KMS-11 (cell line): ENCODE measurements around the gene RPL28.

ENCODE experiments used
- H2AFZ ChIP-seq: fragments of 200-600 bp; sonication (generic); 2 replicates; pipeline ENCODE4 v1.6.1; 2016; ENCODE audit warnings: antibody characterized with exemption, mixed run types, low read depth
- H3K27ac ChIP-seq: fragments of 200-600 bp; sonication (generic); 2 replicates; pipeline ENCODE4 v1.6.1; 2016; ENCODE audit warnings: mild to moderate bottlenecking, mixed run types
- H3K27me3 ChIP-seq: fragments of 200-600 bp; sonication (generic); 2 replicates; pipeline ENCODE4 v1.6.1; 2017; ENCODE audit warnings: mild to moderate bottlenecking, low read depth, mixed run types, moderate library complexity; ENCODE audit not compliant: insufficient read depth
- H3K36me3 ChIP-seq: fragments of 200-600 bp; sonication (generic); 2 replicates; pipeline ENCODE4 v1.6.1; 2017; ENCODE audit warnings: mild to moderate bottlenecking, mixed run types; ENCODE audit not compliant: insufficient read depth
- H3K4me1 ChIP-seq: fragments of 200-600 bp; sonication (generic); 2 replicates; pipeline ENCODE4 v1.6.1; 2016; ENCODE audit warnings: mild to moderate bottlenecking, low read depth, mixed run types; ENCODE audit not compliant: poor library complexity, severe bottlenecking
- H3K4me2 ChIP-seq: fragments of 200-600 bp; sonication (generic); 2 replicates; pipeline ENCODE4 v1.7.0; 2016; ENCODE audit warnings: mild to moderate bottlenecking, mixed run types
- H3K4me3 ChIP-seq: fragments of 200-600 bp; sonication (generic); IDR thresholded peaks from 2 replicates; pipeline ENCODE4 v1.6.1; 2017; ENCODE audit warnings: low read depth, low read length, mixed read lengths; ENCODE audit not compliant: insufficient read depth
- H3K79me2 ChIP-seq: fragments of 200-600 bp; sonication (generic); 2 replicates; pipeline ENCODE4 v1.6.1; 2016; ENCODE audit warnings: low read depth, mixed run types; ENCODE audit not compliant: insufficient read depth
- H3K9ac ChIP-seq: fragments of 200-600 bp; sonication (generic); 2 replicates; pipeline ENCODE4 v1.6.1; 2016; ENCODE audit warnings: mild to moderate bottlenecking, mixed run types
- H4K20me1 ChIP-seq: fragments of 200-600 bp; sonication (generic); 2 replicates; pipeline ENCODE4 v1.6.1; 2016; ENCODE audit warnings: mild to moderate bottlenecking, mixed run types; ENCODE audit not compliant: insufficient read depth
- CTCF ChIP-seq: fragments of 200-600 bp; sonication (generic); conservative IDR thresholded peaks from 2 replicates; pipeline ENCODE4 v1.6.1; 2017; ENCODE audit warnings: low read depth, mild to moderate bottlenecking, antibody characterized with exemption, low read length, moderate library complexity, mixed read lengths

Gene RPL28

DNA sequence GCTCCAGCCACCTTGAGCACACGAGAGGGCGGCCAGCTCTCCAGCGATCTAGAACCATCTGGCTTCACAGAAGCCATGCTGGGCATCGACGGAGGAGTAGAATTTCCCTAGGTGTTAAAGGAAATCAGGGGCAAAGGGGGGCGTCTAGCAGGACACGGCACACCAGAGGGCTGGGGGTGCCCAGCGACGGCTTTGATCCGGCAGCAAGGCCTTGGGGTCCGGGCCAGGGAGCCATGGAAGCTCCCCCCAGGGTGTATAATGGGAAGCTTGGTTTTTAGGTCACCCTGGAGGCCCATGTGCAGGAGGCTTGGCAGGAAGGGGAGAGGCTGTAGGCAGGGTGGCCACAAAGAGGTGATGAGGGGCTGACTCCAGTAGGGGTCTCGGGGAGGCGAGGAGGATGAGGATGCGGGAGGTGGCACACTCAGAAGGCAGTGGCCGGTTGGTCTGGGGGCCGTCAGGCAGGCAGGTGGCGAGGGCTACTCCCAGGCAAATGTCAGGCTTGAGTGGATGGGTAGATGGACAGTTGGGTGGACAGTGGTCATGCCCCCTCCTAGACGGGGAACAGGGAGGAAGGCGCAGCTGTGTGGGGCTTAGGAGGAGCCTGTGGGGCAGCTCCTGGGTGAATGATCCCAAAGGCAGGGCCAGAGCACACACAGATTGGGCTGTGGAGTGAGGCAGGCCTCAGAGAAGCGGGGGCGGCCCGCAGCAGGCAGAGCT is 40.5 kb upstream of the RPL28 start:
- no peak overlapping the region for H2AFZ ChIP-seq
- peaks cover 8% of the 10 kb centered on the region for H3K79me2 ChIP-seq
- H3K4me3 ChIP-seq, result no peak overlapping the region
- H4K20me1 ChIP-seq, result no peaks in the 10 kb centered on the region
- TF ChIP-seq CTCF, result no peak
- H3K36me3 ChIP-seq, result no peaks in the 10 kb centered on the region
- no peak overlapping the region for H3K4me2 ChIP-seq
- no peaks in the 10 kb centered on the region for H3K4me1 ChIP-seq
- no peak overlapping the region for H3K9ac ChIP-seq
- H3K27ac ChIP-seq, result no peak overlapping the region
- no peaks in the 10 kb centered on the region; the same call in 1 of the 2 replicates for H3K27me3 ChIP-seq

DNA sequence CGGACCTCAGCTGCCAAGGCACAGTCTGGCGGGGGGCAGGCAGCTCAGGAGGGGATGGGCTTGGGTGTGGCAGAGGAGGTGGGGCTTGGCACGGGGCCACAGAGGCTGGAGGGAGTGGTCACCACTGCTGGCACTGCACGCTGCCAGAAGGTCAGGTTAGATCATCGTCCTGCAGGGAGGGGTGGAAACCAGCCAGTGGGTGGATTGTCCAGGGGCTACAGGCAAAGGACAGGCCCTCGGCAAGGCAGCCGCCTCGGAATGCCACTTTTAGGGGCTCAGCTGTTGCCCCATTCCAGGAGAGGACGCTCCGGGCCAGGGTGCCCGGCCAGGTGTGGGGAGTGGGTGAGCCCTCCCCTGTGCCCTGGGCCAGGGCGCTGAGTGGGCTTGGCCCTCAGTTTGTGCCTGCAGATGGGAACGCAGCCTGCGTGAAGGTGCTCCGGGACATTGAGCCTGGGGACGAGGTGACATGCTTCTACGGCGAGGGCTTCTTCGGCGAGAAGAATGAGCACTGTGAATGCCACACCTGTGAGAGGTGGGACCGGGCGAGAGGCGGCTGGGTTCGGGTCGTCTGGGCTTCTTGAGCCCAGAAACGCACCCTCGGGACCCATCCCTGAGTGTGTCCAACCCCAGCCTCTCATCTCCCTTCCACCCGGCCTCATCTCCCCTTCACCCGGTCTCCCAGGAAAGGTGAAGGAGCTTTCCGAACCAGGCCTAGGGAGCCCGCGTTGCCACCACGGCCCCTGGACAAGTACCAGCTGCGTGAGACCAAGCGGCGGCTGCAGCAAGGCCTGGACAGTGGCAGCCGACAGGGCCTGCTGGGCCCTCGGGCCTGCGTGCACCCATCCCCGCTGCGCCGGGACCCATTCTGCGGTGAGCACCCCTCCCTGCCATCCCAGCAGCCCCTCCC is 39.7 kb upstream of the RPL28 start:
- Histone ChIP-seq H3K36me3 (no peaks in the 10 kb centered on the region), H3K27ac (no peak overlapping the region), H3K4me3 (no peak overlapping the region), H2AFZ (no peak overlapping the region), H3K4me1 (no peaks in the 10 kb centered on the region), H3K27me3 (peaks cover under 1% of the 10 kb centered on the region; the same call in 1 of the 2 replicates), H3K9ac (no peak overlapping the region), H4K20me1 (no peaks in the 10 kb centered on the region), H3K79me2 (0 out of 2 replicates have a peak, but pooled peaks cover under 1% of the 10 kb centered on the region), H3K4me2 (no peak overlapping the region)
- TF ChIP-seq CTCF, result no peak

- Histone ChIP-seq H3K79me2 (no peaks in the 10 kb centered on the region), H3K9ac (no peak overlapping the region), H3K4me2 (no peak overlapping the region), H3K4me3 (no peak overlapping the region), H4K20me1 (no peaks in the 10 kb centered on the region), H2AFZ (no peak overlapping the region), H3K27me3 (peaks cover 8% of the 10 kb centered on the region; the same call in 1 of the 2 replicates), H3K36me3 (no peaks in the 10 kb centered on the region), H3K4me1 (no peaks in the 10 kb centered on the region), H3K27ac (no peak overlapping the region)
- no peak for TF ChIP-seq CTCF
These were observed 38.8 kb upstream of the RPL28 start for GRCh38 chr19:55346725-55347441.

- H3K27ac ChIP-seq, result no peak overlapping the region
- no peak overlapping the region for H3K9ac ChIP-seq
- no peaks in the 10 kb centered on the region for H4K20me1 ChIP-seq
These were observed 38.2 kb upstream of the RPL28 start for GRCh38 chr19:55347442-55348009.

More at GRCh38 chr19:55347442-55348009, 38.2 kb upstream of the RPL28 start:
- no peak overlapping the region for H2AFZ ChIP-seq
- H3K4me3 ChIP-seq, result no peak overlapping the region
- TF ChIP-seq CTCF, result no peak
- no peak overlapping the region for H3K4me2 ChIP-seq
- no peaks in the 10 kb centered on the region for H3K4me1 ChIP-seq
- H3K79me2 ChIP-seq, result no peaks in the 10 kb centered on the region
- peaks cover 15% of the 10 kb centered on the region for H3K27me3 ChIP-seq
- H3K36me3 ChIP-seq, result no peaks in the 10 kb centered on the region
